Measurements from ENCODE around the gene FGFRL1. TPM values are rescaled to one million over a fixed set of nuclear protein-coding genes. Genes with fewer than 3 reads are reported as not detected.

Gene FGFRL1
- total RNA-seq, 1 donor from 2014 or later = 5.2 TPM

DNA sequence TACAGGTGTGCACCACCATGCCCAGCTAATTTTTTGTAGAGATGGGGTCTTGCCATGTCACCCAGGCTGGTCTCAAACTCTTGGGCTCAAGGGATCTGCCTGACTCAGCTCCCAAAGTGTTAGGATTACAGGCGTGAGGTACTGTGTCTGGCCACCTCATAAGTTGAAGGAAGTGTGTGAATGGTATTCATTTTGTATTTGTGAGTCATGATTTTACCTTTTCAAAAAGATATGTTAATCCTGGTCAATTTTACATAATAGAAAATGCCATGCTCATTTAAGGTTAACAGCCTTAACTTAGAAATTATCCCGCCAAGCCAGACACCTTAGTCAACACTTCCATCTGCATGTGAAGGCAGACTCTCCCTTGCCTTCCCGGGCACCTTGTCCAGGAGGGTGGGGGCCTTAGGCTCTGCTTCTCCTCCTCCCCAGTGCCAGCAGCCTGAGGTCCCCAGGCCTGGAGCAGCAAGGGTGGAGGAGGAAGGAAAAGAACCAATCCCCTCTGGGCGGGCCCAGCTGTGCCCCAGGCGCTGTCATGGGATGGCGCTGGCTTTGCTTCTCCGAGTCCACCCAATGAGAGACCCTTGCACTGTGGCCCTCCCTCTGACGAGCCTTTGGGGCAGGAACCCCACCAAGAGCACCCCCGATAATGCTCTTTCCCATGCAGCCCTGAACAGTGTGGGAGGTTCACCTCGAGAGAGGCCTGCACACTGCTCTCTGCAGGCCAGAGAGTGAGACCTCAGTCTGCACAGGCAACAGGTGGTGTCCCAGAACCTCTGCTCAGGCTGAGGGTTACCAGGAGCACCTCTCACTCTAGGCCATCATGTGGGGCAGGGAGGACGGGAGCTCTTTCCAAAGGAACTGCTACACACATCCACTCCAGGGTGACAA is 64.6 kb downstream of the FGFRL1 start:
- no peak for DNase-seq (ENCODE audit: low spot score)
- Mint-ChIP-seq H3K36me3 (ENCODE audit: low read depth, unreplicated experiment) (no peaks in the 10 kb centered on the region), H3K4me3 (ENCODE audit: unreplicated experiment) (no peak overlapping the region), H3K4me1 (ENCODE audit: unreplicated experiment) (peaks cover 3% of the 10 kb centered on the region), H3K27ac (ENCODE audit: unreplicated experiment) (no peak overlapping the region), H3K27me3 (ENCODE audit: unreplicated experiment) (peaks cover 11% of the 10 kb centered on the region), H3K9me3 (ENCODE audit: unreplicated experiment) (no peaks in the 10 kb centered on the region)
- TF ChIP-seq CTCF (IDR thresholded peaks at IDR 0.05; ENCODE audit: unreplicated experiment) = no peak

Other genes with a start within 250 kb of the FGFRL1 start
- gene CPLX1, start 185.5 kb upstream of the FGFRL1 start, total RNA-seq (ENCODE audit: unreplicated experiment) = 0.46 TPM
- gene GAK, start 79.3 kb upstream of the FGFRL1 start, total RNA-seq (ENCODE audit: unreplicated experiment) = 112 TPM
- gene TMEM175, start 79.2 kb upstream of the FGFRL1 start, total RNA-seq (ENCODE audit: unreplicated experiment) = 31.4 TPM
- gene DGKQ, start 38.1 kb upstream of the FGFRL1 start, total RNA-seq (ENCODE audit: unreplicated experiment) = 14.5 TPM
- 14.9 TPM for gene IDUA, start 24.6 kb upstream of the FGFRL1 start, total RNA-seq (ENCODE audit: unreplicated experiment)
- not detected for gene SLC26A1, start 18.2 kb upstream of the FGFRL1 start, total RNA-seq (ENCODE audit: unreplicated experiment)
- gene RNF212, start 101.9 kb downstream of the FGFRL1 start, total RNA-seq (ENCODE audit: unreplicated experiment) = 3.3 TPM
- 0.97 TPM for gene SPON2, start 161.0 kb downstream of the FGFRL1 start, total RNA-seq (ENCODE audit: unreplicated experiment)
- gene CTBP1, start 237.5 kb downstream of the FGFRL1 start, total RNA-seq (ENCODE audit: unreplicated experiment) = 165 TPM

Measured in endothelial cell (in vitro differentiated cells).